Smooth muscle cell (in vitro differentiated cells): Measurements from ENCODE around the gene LIMCH1. TPM values are rescaled to one million over a fixed set of nuclear protein-coding genes. Genes with fewer than 3 reads are reported as not detected.
A peak's percentile ranks its signal among the peaks of the same experiment; 100 is the strongest.

Experiments
- DNase-seq: peaks from one replicate; lab custom pipeline; 2025; ENCODE audit not compliant: unreplicated experiment; lab: John Stamatoyannopoulos, UW
- H2AFZ ChIP-seq: fragments of 200-600 bp; sonication (generic); 2 replicates; pipeline ENCODE4 v1.6.0; 2016; ENCODE audit warnings: antibody characterized with exemption, low read depth, mild to moderate bottlenecking
- H3F3A ChIP-seq: fragments of 200-600 bp; sonication (generic); 2 replicates; pipeline ENCODE4 v1.6.0; 2017; ENCODE audit warnings: antibody characterized with exemption, low read depth
- H3K27ac ChIP-seq: fragments of 200-600 bp; sonication (generic); 2 replicates; pipeline ENCODE4 v1.5.1; 2016; ENCODE audit warnings: low read depth, mild to moderate bottlenecking
- H3K27me3 ChIP-seq: fragments of 200-600 bp; sonication (generic); 2 replicates; pipeline ENCODE4 v1.6.1; 2016; ENCODE audit warnings: low read depth, mild to moderate bottlenecking
- H3K36me3 ChIP-seq: fragments of 200-600 bp; sonication (generic); 2 replicates; pipeline ENCODE4 v1.5.1; 2016; ENCODE audit warnings: low read depth
- H3K4me1 ChIP-seq: fragments of 200-600 bp; sonication (generic); 2 replicates; pipeline ENCODE4 v1.5.1; 2016; ENCODE audit warnings: low read depth
- H3K4me2 ChIP-seq: fragments of 200-600 bp; sonication (generic); 2 replicates; pipeline ENCODE4 v1.6.0; 2016; ENCODE audit warnings: mild to moderate bottlenecking
- H3K4me3 ChIP-seq: fragments of 200-600 bp; sonication (generic); 2 replicates; pipeline ENCODE4 v1.5.1; 2016; ENCODE audit warnings: mild to moderate bottlenecking
- H3K79me2 ChIP-seq: fragments of 200-600 bp; sonication (generic); 2 replicates; pipeline ENCODE4 v1.6.0; 2016; ENCODE audit warnings: low read depth, mild to moderate bottlenecking
- H3K9ac ChIP-seq: fragments of 200-600 bp; sonication (generic); 2 replicates; pipeline ENCODE4 v1.6.0; 2016; ENCODE audit warnings: low read depth
- H3K9me3 ChIP-seq: fragments of 200-600 bp; sonication (generic); replicated peaks from 2 replicates; pipeline ENCODE4 v1.5.1; 2016; ENCODE audit warnings: low read depth
- H4K20me1 ChIP-seq: fragments of 200-600 bp; sonication (generic); 2 replicates; pipeline ENCODE4 v1.6.0; 2016; ENCODE audit warnings: low read depth
- CTCF ChIP-seq: fragments of 200-600 bp; sonication (generic); IDR thresholded peaks from 2 replicates; pipeline ENCODE4 v1.5.1; 2017; ENCODE audit warnings: borderline replicate concordance, mild to moderate bottlenecking, antibody characterized with exemption; ENCODE audit not compliant: insufficient read depth, poor library complexity, severe bottlenecking
- WGBS: methylation state at CpG from one replicate; pipeline ENCODE4 v1.1.7; 2016; ENCODE audit warnings: low lambda C conversion rate; 5-methylcytosine and 5-hydroxymethylcytosine counted together
- polyA plus RNA-seq: library from polyadenylated mRNA; unstranded; fragments of >200 nt; fragmentation: Nextera tagmentation; extraction: Ambion mirVana; gene quantifications from 2 replicates; pipeline ENCODE4 v1.2.1, GENCODE V29; 2016
- total RNA-seq: library from RNA; depleted of rRNA; stranded (reverse); fragments of >200 nt; gene quantifications from 2 replicates; pipeline ENCODE4 v1.2.3, GENCODE V29; 2014

The LIMCH1 gene
- total and polyA plus RNA-seq, 2 experiments from 2014 or later = 2.6 to 7.6 TPM

GRCh38 chr4:41507291-41507947 is 30.5 kb upstream of the LIMCH1 start:
- no peaks in the 10 kb centered on the region for H4K20me1 ChIP-seq
- no peaks in the 10 kb centered on the region for H3K36me3 ChIP-seq
- TF ChIP-seq CTCF = no peak
- H3K9ac ChIP-seq = no peak overlapping the region
- H3K4me2 ChIP-seq = peak overlapping the region; percentile 24
- H3K27me3 ChIP-seq = no peaks in the 10 kb centered on the region
- H3K79me2 ChIP-seq = no peaks in the 10 kb centered on the region
- no peaks in the 10 kb centered on the region for H3F3A ChIP-seq
- WGBS = 52% methylated on average over 3 of the region's 3 CpGs
- no peak overlapping the region for H3K27ac ChIP-seq
- H3K4me3 ChIP-seq = no peak overlapping the region
- H2AFZ ChIP-seq = no peak overlapping the region
- DNase-seq = no peak
- H3K9me3 ChIP-seq = no peaks in the 10 kb centered on the region
- no peaks in the 10 kb centered on the region for H3K4me1 ChIP-seq

DNA sequence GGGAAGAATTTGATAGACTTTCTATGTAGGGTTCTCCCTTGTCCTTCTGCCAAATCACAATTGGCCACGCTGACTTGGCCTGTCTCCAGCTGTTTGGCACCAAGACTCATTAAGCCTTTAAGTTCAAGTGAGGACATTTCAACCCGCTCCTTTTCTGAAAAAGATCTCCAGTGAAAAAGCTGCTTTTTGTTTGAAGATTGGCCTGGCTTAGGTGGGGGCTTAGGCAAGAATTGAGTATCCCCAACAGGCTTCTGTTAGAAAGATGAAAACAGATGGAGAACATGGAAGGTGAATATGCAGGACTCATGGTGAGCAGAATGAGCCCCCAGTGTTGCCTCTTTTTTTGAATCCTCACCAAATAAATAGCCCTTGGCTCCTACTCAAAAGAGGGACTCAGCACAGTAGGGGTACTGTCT is 28.5 kb upstream of the LIMCH1 start:
- H3K4me2 ChIP-seq = no peak overlapping the region
- no peaks in the 10 kb centered on the region for H3F3A ChIP-seq
- H3K9ac ChIP-seq = no peak overlapping the region
- no peaks in the 10 kb centered on the region for H3K79me2 ChIP-seq
- no peak for TF ChIP-seq CTCF
- H4K20me1 ChIP-seq = no peaks in the 10 kb centered on the region
- H3K27me3 ChIP-seq = no peaks in the 10 kb centered on the region
- no peak overlapping the region for H3K4me3 ChIP-seq
- no peaks in the 10 kb centered on the region for H3K36me3 ChIP-seq
- DNase-seq = no peak
- no peak overlapping the region for H3K27ac ChIP-seq
- no peaks in the 10 kb centered on the region for H3K4me1 ChIP-seq
- no peaks in the 10 kb centered on the region for H3K9me3 ChIP-seq
- 98% methylated on average over 2 of the region's 2 CpGs for WGBS
- no peak overlapping the region for H2AFZ ChIP-seq

- Histone ChIP-seq H2AFZ (no peak overlapping the region), H3K79me2 (no peaks in the 10 kb centered on the region), H4K20me1 (no peaks in the 10 kb centered on the region), H3K9me3 (no peaks in the 10 kb centered on the region), H3K36me3 (no peaks in the 10 kb centered on the region), H3K4me2 (no peak overlapping the region), H3K27ac (no peak overlapping the region), H3K27me3 (no peaks in the 10 kb centered on the region), H3F3A (no peaks in the 10 kb centered on the region), H3K4me1 (no peaks in the 10 kb centered on the region), H3K4me3 (no peak overlapping the region), H3K9ac (no peak overlapping the region)
- TF ChIP-seq CTCF = no peak
- WGBS = 100% methylated on average over 1 of the region's 1 CpG
- DNase-seq = no peak
Observed at GRCh38 chr4:41510179-41510578, 27.8 kb upstream of the LIMCH1 start.

DNA sequence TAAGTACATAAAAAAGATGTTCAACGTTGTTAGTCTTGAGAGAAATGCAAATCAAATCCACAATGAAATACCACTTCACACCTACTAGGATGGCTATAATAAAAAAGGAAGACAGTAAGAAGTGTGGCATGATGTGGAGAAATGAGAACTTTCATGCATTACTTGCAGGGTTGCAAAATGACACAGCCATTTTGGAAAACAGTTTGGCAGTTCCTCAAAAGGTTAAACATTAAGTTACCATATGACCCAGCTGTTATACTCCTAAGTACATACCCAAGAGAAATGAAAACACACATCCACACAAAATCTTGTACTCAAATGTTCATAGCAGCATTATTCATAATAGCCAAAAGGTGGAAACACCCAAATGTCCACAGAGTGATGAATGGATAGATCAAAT is 25.8 kb upstream of the LIMCH1 start:
- no peak for TF ChIP-seq CTCF
- no peaks in the 10 kb centered on the region for H3K79me2 ChIP-seq
- H3K36me3 ChIP-seq = no peaks in the 10 kb centered on the region
- H2AFZ ChIP-seq = no peak overlapping the region
- DNase-seq = no peak
- H3K4me1 ChIP-seq = no peaks in the 10 kb centered on the region
- no peaks in the 10 kb centered on the region for H4K20me1 ChIP-seq
- no peak overlapping the region for H3K27ac ChIP-seq
- no peak overlapping the region for H3K4me2 ChIP-seq
- H3K4me3 ChIP-seq = no peak overlapping the region
- H3F3A ChIP-seq = no peaks in the 10 kb centered on the region
- 98% methylated on average over 1 of the region's 1 CpG for WGBS
- H3K9ac ChIP-seq = no peak overlapping the region
- H3K9me3 ChIP-seq = no peaks in the 10 kb centered on the region
- no peaks in the 10 kb centered on the region for H3K27me3 ChIP-seq
